DND-41 (cell line): ENCODE measurements around the gene FOXJ3.

ENCODE experiments used
- EZH2 ChIP-seq: IDR thresholded peaks from 3 replicates; pipeline ENCODE4 v1.6.1; 2012; ENCODE audit warnings: borderline replicate concordance, low read depth, mild to moderate bottlenecking, moderate library complexity, low read length, inconsistent platforms; ENCODE audit not compliant: severe bottlenecking
- TF ChIP-seq, protein P1 (sequence below): IDR thresholded peaks from 2 replicates; pipeline ENCODE4 v1.5.1; 2012; ENCODE audit warnings: borderline replicate concordance, low read length, moderate library complexity, mild to moderate bottlenecking; ENCODE audit not compliant: poor library complexity, severe bottlenecking; ENCODE audit errors: extremely low read depth

DNA sequence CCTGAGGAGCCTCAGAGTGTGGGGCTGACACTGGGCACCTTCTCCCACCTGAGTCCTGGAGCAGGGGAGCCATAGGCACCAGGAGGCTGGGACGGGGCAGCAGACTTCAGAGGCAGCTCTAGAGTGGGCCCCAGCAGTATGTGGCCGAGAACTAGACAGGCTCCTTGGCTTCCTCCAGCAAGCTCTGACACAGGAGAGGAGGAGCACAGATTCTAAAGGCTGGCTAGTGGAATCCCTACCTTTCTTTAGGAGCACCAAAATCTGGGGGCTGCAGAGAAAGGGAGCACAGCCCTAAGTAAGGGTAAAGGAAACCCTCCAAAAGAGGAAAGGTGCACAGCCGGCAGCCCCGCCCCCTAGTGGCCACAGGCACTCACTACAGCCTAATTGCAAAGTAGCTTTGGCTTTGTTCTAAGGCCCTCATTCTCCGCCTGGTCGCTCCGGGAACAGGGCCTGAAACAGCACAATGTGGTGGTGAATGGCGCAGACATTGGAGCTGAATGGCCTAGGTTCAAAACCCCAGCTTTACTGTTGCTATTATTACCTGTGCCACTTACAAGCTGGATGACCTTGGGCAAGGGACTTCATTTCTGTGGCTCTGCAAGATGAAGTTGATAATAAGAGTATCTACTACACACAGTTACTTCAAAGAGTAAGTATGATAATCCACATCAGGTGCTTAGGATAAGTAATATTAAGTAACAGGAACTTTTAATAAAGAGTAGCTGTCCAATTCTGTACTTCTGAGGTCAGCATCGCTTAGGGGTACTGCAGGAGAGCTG lies 161.7 kb downstream of the FOXJ3 start:
- TF ChIP-seq, protein P1, sequence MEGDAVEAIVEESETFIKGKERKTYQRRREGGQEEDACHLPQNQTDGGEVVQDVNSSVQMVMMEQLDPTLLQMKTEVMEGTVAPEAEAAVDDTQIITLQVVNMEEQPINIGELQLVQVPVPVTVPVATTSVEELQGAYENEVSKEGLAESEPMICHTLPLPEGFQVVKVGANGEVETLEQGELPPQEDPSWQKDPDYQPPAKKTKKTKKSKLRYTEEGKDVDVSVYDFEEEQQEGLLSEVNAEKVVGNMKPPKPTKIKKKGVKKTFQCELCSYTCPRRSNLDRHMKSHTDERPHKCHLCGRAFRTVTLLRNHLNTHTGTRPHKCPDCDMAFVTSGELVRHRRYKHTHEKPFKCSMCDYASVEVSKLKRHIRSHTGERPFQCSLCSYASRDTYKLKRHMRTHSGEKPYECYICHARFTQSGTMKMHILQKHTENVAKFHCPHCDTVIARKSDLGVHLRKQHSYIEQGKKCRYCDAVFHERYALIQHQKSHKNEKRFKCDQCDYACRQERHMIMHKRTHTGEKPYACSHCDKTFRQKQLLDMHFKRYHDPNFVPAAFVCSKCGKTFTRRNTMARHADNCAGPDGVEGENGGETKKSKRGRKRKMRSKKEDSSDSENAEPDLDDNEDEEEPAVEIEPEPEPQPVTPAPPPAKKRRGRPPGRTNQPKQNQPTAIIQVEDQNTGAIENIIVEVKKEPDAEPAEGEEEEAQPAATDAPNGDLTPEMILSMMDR: peak; percentile 97
- TF ChIP-seq EZH2: no peak
